NCI-H69 (cell line): ENCODE data around the gene PLEKHA1.

Experiments
- DNase-seq: peaks from one replicate; lab custom pipeline; 2025; lab: John Stamatoyannopoulos, UW

Gene PLEKHA1

GRCh38 chr10:122347170-122347841 lies 27.2 kb upstream of the PLEKHA1 start:
- peak; percentile 49 for DNase-seq

- peak; percentile 85 for DNase-seq
These were observed 26.0 kb upstream of the PLEKHA1 start for GRCh38 chr10:122348512-122348911.

GRCh38 chr10:122348935-122349361 lies 25.6 kb upstream of the PLEKHA1 start:
- peak; percentile 43 for DNase-seq

GRCh38 chr10:122349758-122350369 lies 24.6 kb upstream of the PLEKHA1 start:
- DNase-seq = no peak

- DNase-seq = no peak
These were observed 23.6 kb upstream of the PLEKHA1 start for GRCh38 chr10:122350893-122351292.

GRCh38 chr10:122352817-122353525 lies 21.5 kb upstream of the PLEKHA1 start:
- DNase-seq = no peak

GRCh38 chr10:122354383-122354782 lies 20.1 kb upstream of the PLEKHA1 start:
- DNase-seq = no peak

GRCh38 chr10:122357685-122358084 lies 16.8 kb upstream of the PLEKHA1 start:
- DNase-seq = no peak

GRCh38 chr10:122359621-122360020 lies 14.9 kb upstream of the PLEKHA1 start:
- DNase-seq = no peak

GRCh38 chr10:122361046-122361445 lies 13.5 kb upstream of the PLEKHA1 start:
- DNase-seq = no peak

GRCh38 chr10:122362031-122362592 lies 12.4 kb upstream of the PLEKHA1 start:
- no peak for DNase-seq

- peak; percentile 81 for DNase-seq
These were observed 11.9 kb upstream of the PLEKHA1 start for GRCh38 chr10:122362621-122363020.

- DNase-seq = no peak
These were observed 11.2 kb upstream of the PLEKHA1 start for GRCh38 chr10:122363311-122363710.

- DNase-seq = peak; percentile 58
These were observed 10.6 kb upstream of the PLEKHA1 start for GRCh38 chr10:122363722-122364463.

- peak; percentile 88 for DNase-seq
These were observed 5.8 kb upstream of the PLEKHA1 start for GRCh38 chr10:122368502-122369254.

GRCh38 chr10:122373108-122373507 lies 1.4 kb upstream of the PLEKHA1 start:
- no peak for DNase-seq

GRCh38 chr10:122373721-122374120 lies 787 bp upstream of the PLEKHA1 start:
- DNase-seq = peak; percentile 52

- peak; percentile 79 for DNase-seq
These were observed 561 bp downstream of the PLEKHA1 start for GRCh38 chr10:122374859-122375678.

- DNase-seq = no peak
These were observed 1.2 kb downstream of the PLEKHA1 start for GRCh38 chr10:122375679-122376160.

GRCh38 chr10:122376364-122376961 lies 2.0 kb downstream of the PLEKHA1 start:
- peak; percentile 21 for DNase-seq
